HepG2 (cell line): ENCODE data around the gene HEATR1. TPM values are rescaled to one million over a fixed set of nuclear protein-coding genes. Genes with fewer than 3 reads are reported as not detected.

ENCODE experiments used
- ATAC-seq: fragments of 200-7000 bp; cut with Tn5 transposase; 3 replicates; pipeline ENCODE4 v1.9.1; 2020; ENCODE audit warnings: mild to moderate bottlenecking, moderate library complexity
- BruUV-seq: library from RNA; stranded (reverse); fragments of 400-500 nt; replicated peaks from 2 replicates; lab custom pipeline; 2021; lab: Mats Ljungman, UMichigan
- CTCF ChIA-PET: fragments of 300-600 bp; formaldehyde crosslinking; extraction: SDS; loops from one replicate; lab custom pipeline; 2021; ENCODE audit warnings: low total read pairs, inconsistent platforms, low intra/inter-chr PET ratio; lab: Yijun Ruan, JAX
- POLR2A ChIA-PET: fragments of 350-600 bp; sonication (Branson Sonifier 250); formaldehyde crosslinking; loops from one replicate; lab custom pipeline; 2020; ENCODE audit warnings: antibody characterized with exemption, inconsistent platforms; lab: Yijun Ruan, JAX
- DNase-seq: peaks from one replicate; pipeline ENCODE4 v3.0.0-alpha.2; 2015; ENCODE audit warnings: low spot score
- FAIRE-seq: peaks from 3 replicates; lab custom pipeline; 2011; peaks lifted over from hg19 to GRCh38; lab: Jason Lieb, UNC
- H2AFZ ChIP-seq: one replicate; pipeline ENCODE4 v1.6.1; 2011; ENCODE audit warnings: low read length, inconsistent platforms
- H3K27ac ChIP-seq: fragments of 300-600 bp; 3 replicates; pipeline ENCODE4 v1.8.0; 2011; ENCODE audit warnings: mixed run types, mild to moderate bottlenecking, mixed read lengths, low read length, inconsistent platforms; ENCODE audit not compliant: insufficient read depth; ENCODE audit errors: extremely low read length
- H3K27me3 ChIP-seq, 2 experiments: fragments of 200-600 bp in 1 of 2; 2 replicates in 1 of 2; 3 replicates in 1 of 2; pipeline versions ENCODE4 v1.6.0 to v1.8.0; 2011; ENCODE audit warnings: low read length in 2 of 2, mild to moderate bottlenecking in 2 of 2, moderate library complexity in 2 of 2, inconsistent platforms in 1 of 2; ENCODE audit not compliant: insufficient read depth in 2 of 2, control insufficient read depth in 1 of 2
- H3K36me3 ChIP-seq, 2 experiments: fragments of 200-600 bp in 1 of 2; replicated peaks in 1 of 2; 2 replicates in 1 of 2; 3 replicates in 1 of 2; pipeline versions ENCODE4 v1.5.1 to v1.8.0; 2011; ENCODE audit warnings: low read length in 2 of 2, inconsistent platforms in 1 of 2; ENCODE audit not compliant: insufficient read depth in 2 of 2, control insufficient read depth in 1 of 2
- H3K4me1 ChIP-seq: 2 replicates; pipeline ENCODE4 v1.5.1; 2012; ENCODE audit warnings: low read length, inconsistent platforms; ENCODE audit not compliant: insufficient read depth
- H3K4me2 ChIP-seq: 2 replicates; pipeline ENCODE4 v1.6.0; 2011; ENCODE audit warnings: low read depth, low read length, inconsistent platforms
- H3K4me3 ChIP-seq, 3 experiments: fragments of 200-600 bp in 1 of 3; sonication (generic), shearing (Covaris generic) in 1 of 3; replicated peaks in 1 of 3; 2 replicates each; pipeline ENCODE4 v1.5.1; 2011 to 2016; ENCODE audit warnings: low read length in 3 of 3, inconsistent platforms in 2 of 3, low read depth in 2 of 3, mild to moderate bottlenecking in 2 of 3, control low read depth in 1 of 3, mixed read lengths in 1 of 3; ENCODE audit not compliant: insufficient read depth in 1 of 3
- H3K79me2 ChIP-seq: one replicate; pipeline ENCODE4 v1.6.1; 2011; ENCODE audit warnings: low read length, inconsistent platforms; ENCODE audit not compliant: insufficient read depth
- H3K9ac ChIP-seq: 2 replicates; pipeline ENCODE4 v1.6.0; 2011; ENCODE audit warnings: mild to moderate bottlenecking, low read depth, low read length, inconsistent platforms; ENCODE audit not compliant: insufficient read depth
- H3K9me3 ChIP-seq: 2 replicates; pipeline ENCODE4 v1.5.1; 2012; ENCODE audit warnings: mild to moderate bottlenecking, low read length
- H4K20me1 ChIP-seq: 2 replicates; pipeline ENCODE4 v1.6.0; 2011; ENCODE audit warnings: inconsistent platforms, mild to moderate bottlenecking, low read length, moderate library complexity; ENCODE audit not compliant: insufficient read depth
- BCL6 ChIP-seq: IDR thresholded peaks from 2 replicates; pipeline ENCODE4 v1.6.1; 2016; ENCODE audit warnings: missing genetic modification reagents, missing compliant biosample characterization
- HNRNPH1 ChIP-seq: fragments of 200-400 bp; formaldehyde crosslinking; optimal IDR thresholded peaks from 2 replicates; pipeline ENCODE3; 2017; ENCODE audit warnings: mild to moderate bottlenecking, low read depth, low read length
- SIX1 ChIP-seq: sonication (generic); formaldehyde crosslinking; IDR thresholded peaks from 2 replicates; pipeline ENCODE4 v1.4.0; 2020; ENCODE audit warnings: missing genetic modification reagents, borderline replicate concordance
- SMAD9 ChIP-seq: sonication (generic); formaldehyde crosslinking; IDR thresholded peaks from 2 replicates; pipeline ENCODE4 v1.5.1; 2020; ENCODE audit warnings: mild to moderate bottlenecking, missing genetic modification reagents
- TOE1 ChIP-seq: sonication (generic); formaldehyde crosslinking; IDR thresholded peaks from 2 replicates; pipeline ENCODE4 v1.4.0; 2020; ENCODE audit warnings: mild to moderate bottlenecking, missing genetic modification reagents
- ZEB1 ChIP-seq: IDR thresholded peaks from 2 replicates; pipeline ENCODE4 v1.6.1; 2012; ENCODE audit warnings: mild to moderate bottlenecking, low read depth, inconsistent platforms; ENCODE audit not compliant: insufficient replicate concordance
- ZNF577 ChIP-seq: sonication (generic); formaldehyde crosslinking; IDR thresholded peaks from 2 replicates; pipeline ENCODE4 v1.4.0; 2020; ENCODE audit warnings: mild to moderate bottlenecking, low read depth, missing genetic modification reagents, borderline replicate concordance
- ZNF775 ChIP-seq: sonication (generic); formaldehyde crosslinking; IDR thresholded peaks from 2 replicates; pipeline ENCODE4 v1.4.0; 2020; ENCODE audit warnings: missing genetic modification reagents, mild to moderate bottlenecking, moderate library complexity, borderline replicate concordance
- ZNF883 ChIP-seq: sonication (generic); formaldehyde crosslinking; IDR thresholded peaks from 2 replicates; pipeline ENCODE4 v1.5.1; 2020; ENCODE audit warnings: mild to moderate bottlenecking, missing genetic modification reagents; ENCODE audit errors: not compliant biosample characterization
- WGBS: methylation state at CpG from one replicate; pipeline ENCODE4 v1.1.6; 2017; ENCODE audit warnings: low lambda C conversion rate; 5-methylcytosine and 5-hydroxymethylcytosine counted together
- in situ Hi-C: cut with HindIII; loops from 2 replicates; pipeline ENCODE4 v1.10.0; 2017; ENCODE audit warnings: low pct_unique_long_range_greater_than_20kb; ENCODE audit not compliant: extremely low pct_ligation_motif_present
- intact Hi-C: fragments of 100-400 bp; cut with micrococcal nuclease; formaldehyde crosslinking; loops from one replicate; pipeline ENCODE4 v1.10.0; 2022; ENCODE audit not compliant: unreplicated experiment
- polyA plus RNA-seq, 8 experiments: library from polyadenylated mRNA; depleted of rRNA in 3 of 8; stranded (reverse) in 7 of 8; unstranded in 1 of 8; fragments of >200 nt; fragmentation: Illumina TruSeq in 4 of 8; extraction: Trizol in 4 of 8; gene quantifications; 2 replicates each; pipeline versions ENCODE4 v1.2.1 to v1.2.3, GENCODE V29; 2011 to 2016; ENCODE audit warnings: low read depth in 4 of 8, missing spikeins in 1 of 8, mixed read lengths in 1 of 8; ENCODE audit not compliant: insufficient read depth in 1 of 8
- total RNA-seq, 5 experiments: library from RNA; depleted of rRNA; stranded (reverse); fragments of >200 nt; fragmentation: Illumina TruSeq; extraction: Trizol; gene quantifications; 2 replicates each; pipeline ENCODE4 v1.2.3, GENCODE V29; 2016; ENCODE audit warnings: low read depth in 1 of 5
- TF ChIP-seq, protein P1 (sequence below): sonication (generic); formaldehyde crosslinking; IDR thresholded peaks from 2 replicates; pipeline ENCODE4 v1.4.0; 2020; ENCODE audit warnings: mild to moderate bottlenecking, missing genetic modification reagents
- TF ChIP-seq, protein P2 (sequence below): sonication (generic); formaldehyde crosslinking; IDR thresholded peaks from 2 replicates; pipeline ENCODE4 v1.5.0; 2020; ENCODE audit warnings: mild to moderate bottlenecking, missing genetic modification reagents, borderline replicate concordance
- TF ChIP-seq, protein P3 (sequence below): sonication (generic); formaldehyde crosslinking; IDR thresholded peaks from 2 replicates; pipeline ENCODE4 v1.8.1; 2022; ENCODE audit warnings: mild to moderate bottlenecking, missing genetic modification reagents
- TF ChIP-seq, protein P4 (sequence below): conservative IDR thresholded peaks from 2 replicates; pipeline ENCODE4 v1.6.1; 2018; ENCODE audit warnings: missing genetic modification reagents
- TF ChIP-seq, protein P5 (sequence below): sonication (generic); formaldehyde crosslinking; conservative IDR thresholded peaks from 2 replicates; pipeline ENCODE4 v1.8.1; 2023; ENCODE audit warnings: missing genetic modification reagents
- TF ChIP-seq, protein P6 (sequence below): sonication (generic); formaldehyde crosslinking; IDR thresholded peaks from 2 replicates; pipeline ENCODE4 v1.4.0; 2020; ENCODE audit warnings: missing genetic modification reagents

HEATR1 gene
- total and polyA plus RNA-seq, 2 of the 13 experiments (the other 11 are each of a cell fraction or from before 2014, with no cell fraction given): 10.2 to 45.8 TPM

DNA sequence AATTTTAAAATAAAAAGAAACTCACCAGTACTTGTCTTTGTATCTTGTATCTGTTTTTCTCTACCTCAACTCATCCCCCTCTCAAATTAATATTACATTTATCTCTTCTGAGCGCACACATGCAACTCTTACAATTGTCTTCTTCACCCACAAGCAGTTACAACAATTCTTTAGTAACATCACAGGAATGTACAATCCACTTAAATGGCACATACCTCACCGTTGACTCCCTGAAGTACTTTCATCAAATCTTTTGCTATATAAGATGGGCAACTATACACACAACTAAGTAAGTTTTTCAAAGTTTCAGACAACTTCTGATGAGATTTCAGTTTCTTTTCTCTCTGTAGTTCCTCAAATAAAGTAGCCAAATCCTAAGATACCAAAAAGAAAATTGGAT lies 28.3 kb downstream of the HEATR1 start:
- Histone ChIP-seq H3K79me2 (no peaks in the 10 kb centered on the region), H4K20me1 (no peaks in the 10 kb centered on the region; the same call in 1 of the 2 replicates), H3K27ac (no peak overlapping the region), H3K4me1 (no peaks in the 10 kb centered on the region), H3K4me3 (no peak overlapping the region), H3K9me3 (no peaks in the 10 kb centered on the region), H3K9ac (no peak overlapping the region), H2AFZ (no peak overlapping the region), H3K36me3 (peaks cover 21 to 76% of the 10 kb centered on the region in 2 experiments), H3K4me2 (no peak overlapping the region), H3K27me3 (no peaks in the 10 kb centered on the region)
- 64% methylated on average over 2 of the region's 2 CpGs for whole genome bisulfite sequencing
- no peak for FAIRE-seq
- CTCF ChIA-PET: no interaction called here
- intact Hi-C loops: no loop called here
- no TSS peak for BruUV-seq
- POLR2A ChIA-PET: no interaction called here
- in situ Hi-C loops: no loop called here
- DNase-seq: no peak
- ATAC-seq: no peak
- no peak for TF ChIP-seq ZEB1
- TF ChIP-seq, protein P1, sequence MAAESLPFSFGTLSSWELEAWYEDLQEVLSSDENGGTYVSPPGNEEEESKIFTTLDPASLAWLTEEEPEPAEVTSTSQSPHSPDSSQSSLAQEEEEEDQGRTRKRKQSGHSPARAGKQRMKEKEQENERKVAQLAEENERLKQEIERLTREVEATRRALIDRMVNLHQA (CRISPR knock-in tag): no peak
- no peak for TF ChIP-seq SMAD9 (CRISPR knock-in tag)
- TF ChIP-seq, protein P2, sequence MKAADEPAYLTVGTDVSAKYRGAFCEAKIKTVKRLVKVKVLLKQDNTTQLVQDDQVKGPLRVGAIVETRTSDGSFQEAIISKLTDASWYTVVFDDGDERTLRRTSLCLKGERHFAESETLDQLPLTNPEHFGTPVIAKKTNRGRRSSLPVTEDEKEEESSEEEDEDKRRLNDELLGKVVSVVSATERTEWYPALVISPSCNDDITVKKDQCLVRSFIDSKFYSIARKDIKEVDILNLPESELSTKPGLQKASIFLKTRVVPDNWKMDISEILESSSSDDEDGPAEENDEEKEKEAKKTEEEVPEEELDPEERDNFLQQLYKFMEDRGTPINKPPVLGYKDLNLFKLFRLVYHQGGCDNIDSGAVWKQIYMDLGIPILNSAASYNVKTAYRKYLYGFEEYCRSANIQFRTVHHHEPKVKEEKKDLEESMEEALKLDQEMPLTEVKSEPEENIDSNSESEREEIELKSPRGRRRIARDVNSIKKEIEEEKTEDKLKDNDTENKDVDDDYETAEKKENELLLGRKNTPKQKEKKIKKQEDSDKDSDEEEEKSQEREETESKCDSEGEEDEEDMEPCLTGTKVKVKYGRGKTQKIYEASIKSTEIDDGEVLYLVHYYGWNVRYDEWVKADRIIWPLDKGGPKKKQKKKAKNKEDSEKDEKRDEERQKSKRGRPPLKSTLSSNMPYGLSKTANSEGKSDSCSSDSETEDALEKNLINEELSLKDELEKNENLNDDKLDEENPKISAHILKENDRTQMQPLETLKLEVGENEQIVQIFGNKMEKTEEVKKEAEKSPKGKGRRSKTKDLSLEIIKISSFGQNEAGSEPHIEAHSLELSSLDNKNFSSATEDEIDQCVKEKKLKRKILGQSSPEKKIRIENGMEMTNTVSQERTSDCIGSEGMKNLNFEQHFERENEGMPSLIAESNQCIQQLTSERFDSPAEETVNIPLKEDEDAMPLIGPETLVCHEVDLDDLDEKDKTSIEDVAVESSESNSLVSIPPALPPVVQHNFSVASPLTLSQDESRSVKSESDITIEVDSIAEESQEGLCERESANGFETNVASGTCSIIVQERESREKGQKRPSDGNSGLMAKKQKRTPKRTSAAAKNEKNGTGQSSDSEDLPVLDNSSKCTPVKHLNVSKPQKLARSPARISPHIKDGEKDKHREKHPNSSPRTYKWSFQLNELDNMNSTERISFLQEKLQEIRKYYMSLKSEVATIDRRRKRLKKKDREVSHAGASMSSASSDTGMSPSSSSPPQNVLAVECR: no peak
- TF ChIP-seq, protein P3, sequence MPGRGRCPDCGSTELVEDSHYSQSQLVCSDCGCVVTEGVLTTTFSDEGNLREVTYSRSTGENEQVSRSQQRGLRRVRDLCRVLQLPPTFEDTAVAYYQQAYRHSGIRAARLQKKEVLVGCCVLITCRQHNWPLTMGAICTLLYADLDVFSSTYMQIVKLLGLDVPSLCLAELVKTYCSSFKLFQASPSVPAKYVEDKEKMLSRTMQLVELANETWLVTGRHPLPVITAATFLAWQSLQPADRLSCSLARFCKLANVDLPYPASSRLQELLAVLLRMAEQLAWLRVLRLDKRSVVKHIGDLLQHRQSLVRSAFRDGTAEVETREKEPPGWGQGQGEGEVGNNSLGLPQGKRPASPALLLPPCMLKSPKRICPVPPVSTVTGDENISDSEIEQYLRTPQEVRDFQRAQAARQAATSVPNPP: no peak
- TF ChIP-seq ZNF883 (CRISPR knock-in tag): no peak
- no peak for TF ChIP-seq BCL6
- TF ChIP-seq, protein P4, sequence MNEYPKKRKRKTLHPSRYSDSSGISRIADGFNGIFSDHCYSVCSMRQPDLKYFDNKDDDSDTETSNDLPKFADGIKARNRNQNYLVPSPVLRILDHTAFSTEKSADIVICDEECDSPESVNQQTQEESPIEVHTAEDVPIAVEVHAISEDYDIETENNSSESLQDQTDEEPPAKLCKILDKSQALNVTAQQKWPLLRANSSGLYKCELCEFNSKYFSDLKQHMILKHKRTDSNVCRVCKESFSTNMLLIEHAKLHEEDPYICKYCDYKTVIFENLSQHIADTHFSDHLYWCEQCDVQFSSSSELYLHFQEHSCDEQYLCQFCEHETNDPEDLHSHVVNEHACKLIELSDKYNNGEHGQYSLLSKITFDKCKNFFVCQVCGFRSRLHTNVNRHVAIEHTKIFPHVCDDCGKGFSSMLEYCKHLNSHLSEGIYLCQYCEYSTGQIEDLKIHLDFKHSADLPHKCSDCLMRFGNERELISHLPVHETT (CRISPR knock-in tag): no peak
- TF ChIP-seq TOE1: no peak
- TF ChIP-seq HNRNPH1: no peak
- TF ChIP-seq, protein P5, sequence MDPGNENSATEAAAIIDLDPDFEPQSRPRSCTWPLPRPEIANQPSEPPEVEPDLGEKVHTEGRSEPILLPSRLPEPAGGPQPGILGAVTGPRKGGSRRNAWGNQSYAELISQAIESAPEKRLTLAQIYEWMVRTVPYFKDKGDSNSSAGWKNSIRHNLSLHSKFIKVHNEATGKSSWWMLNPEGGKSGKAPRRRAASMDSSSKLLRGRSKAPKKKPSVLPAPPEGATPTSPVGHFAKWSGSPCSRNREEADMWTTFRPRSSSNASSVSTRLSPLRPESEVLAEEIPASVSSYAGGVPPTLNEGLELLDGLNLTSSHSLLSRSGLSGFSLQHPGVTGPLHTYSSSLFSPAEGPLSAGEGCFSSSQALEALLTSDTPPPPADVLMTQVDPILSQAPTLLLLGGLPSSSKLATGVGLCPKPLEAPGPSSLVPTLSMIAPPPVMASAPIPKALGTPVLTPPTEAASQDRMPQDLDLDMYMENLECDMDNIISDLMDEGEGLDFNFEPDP: no peak
- TF ChIP-seq ZNF577: no peak
- no peak for TF ChIP-seq ZNF775 (CRISPR knock-in tag)
- TF ChIP-seq, protein P6, sequence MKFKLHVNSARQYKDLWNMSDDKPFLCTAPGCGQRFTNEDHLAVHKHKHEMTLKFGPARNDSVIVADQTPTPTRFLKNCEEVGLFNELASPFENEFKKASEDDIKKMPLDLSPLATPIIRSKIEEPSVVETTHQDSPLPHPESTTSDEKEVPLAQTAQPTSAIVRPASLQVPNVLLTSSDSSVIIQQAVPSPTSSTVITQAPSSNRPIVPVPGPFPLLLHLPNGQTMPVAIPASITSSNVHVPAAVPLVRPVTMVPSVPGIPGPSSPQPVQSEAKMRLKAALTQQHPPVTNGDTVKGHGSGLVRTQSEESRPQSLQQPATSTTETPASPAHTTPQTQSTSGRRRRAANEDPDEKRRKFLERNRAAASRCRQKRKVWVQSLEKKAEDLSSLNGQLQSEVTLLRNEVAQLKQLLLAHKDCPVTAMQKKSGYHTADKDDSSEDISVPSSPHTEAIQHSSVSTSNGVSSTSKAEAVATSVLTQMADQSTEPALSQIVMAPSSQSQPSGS (CRISPR knock-in tag): no peak
- no peak for TF ChIP-seq SIX1 (CRISPR knock-in tag)
